Natural killer cell (primary cell): ENCODE data around the gene CAPN5. TPM values are rescaled to one million over a fixed set of nuclear protein-coding genes. Genes with fewer than 3 reads are reported as not detected.

Source experiments
- ATAC-seq, 3 donors: fragments of 150-1000 bp in 2 of 3; fragments of 200-7000 bp in 1 of 3; cut with Tn5 transposase; 1 replicate in 1 of 3; 2 replicates in 2 of 3; pipeline ENCODE4 v1.10.0; 2021; ENCODE audit warnings: mild to moderate bottlenecking in 2 of 3, moderate library complexity in 2 of 3
- DNase-seq, 2 donors: peaks; one replicate each; pipeline versions ENCODE4 v3.0.0 to v3.0.0-alpha.2; 2013 to 2021; ENCODE audit warnings: mixed read lengths in 1 of 2
- H3K27ac ChIP-seq: one replicate; pipeline ENCODE4 v1.5.1; 2013; ENCODE audit warnings: mild to moderate bottlenecking, low read length
- H3K27me3 ChIP-seq: one replicate; pipeline ENCODE4 v1.6.1; 2013; ENCODE audit warnings: low read length; ENCODE audit not compliant: control insufficient read depth, insufficient read depth
- H3K36me3 ChIP-seq: one replicate; pipeline ENCODE4 v1.6.1; 2013; ENCODE audit warnings: low read length; ENCODE audit not compliant: control insufficient read depth, insufficient read depth
- H3K4me1 ChIP-seq: one replicate; pipeline ENCODE4 v1.6.1; 2013; ENCODE audit warnings: low read length; ENCODE audit not compliant: control insufficient read depth, insufficient read depth
- H3K4me3 ChIP-seq: one replicate; pipeline ENCODE4 v1.5.1; 2013; ENCODE audit warnings: low read length
- H3K9me3 ChIP-seq: one replicate; pipeline ENCODE4 v1.6.1; 2013; ENCODE audit warnings: low read length; ENCODE audit not compliant: control insufficient read depth, insufficient read depth
- H3K27ac Mint-ChIP-seq, 2 donors: one replicate each; pipeline ENCODE4 v1.8.0; 2022; ENCODE audit warnings: mild to moderate bottlenecking in 2 of 2, mixed read lengths in 2 of 2, moderate library complexity in 1 of 2
- H3K27me3 Mint-ChIP-seq, 2 donors: one replicate each; pipeline ENCODE4 v1.8.0; 2022; ENCODE audit warnings: low read depth in 2 of 2, mixed read lengths in 2 of 2
- H3K36me3 Mint-ChIP-seq: one replicate; pipeline ENCODE4 v1.8.0; 2022; ENCODE audit warnings: mixed read lengths
- H3K4me1 Mint-ChIP-seq, 2 donors: one replicate each; pipeline ENCODE4 v1.8.0; 2022; ENCODE audit warnings: mixed read lengths in 2 of 2
- H3K4me3 Mint-ChIP-seq: one replicate; pipeline ENCODE4 v1.8.0; 2022; ENCODE audit warnings: mild to moderate bottlenecking, moderate library complexity, mixed read lengths
- H3K9me3 Mint-ChIP-seq, 2 donors: one replicate each; pipeline ENCODE4 v1.8.0; 2022; ENCODE audit warnings: mixed read lengths in 2 of 2
- CTCF ChIP-seq: fragments of 200-600 bp; IDR thresholded peaks from one replicate; pipeline ENCODE4 v1.8.0; 2022; ENCODE audit warnings: antibody characterized with exemption
- WGBS: methylation state at CpG from one replicate; pipeline ENCODE4 v1.1.7; 2013; ENCODE audit warnings: missing lambda C conversion rate; ENCODE audit not compliant: insufficient coverage; 5-methylcytosine and 5-hydroxymethylcytosine counted together
- intact Hi-C: fragments of 100-400 bp; cut with micrococcal nuclease; formaldehyde crosslinking; loops from one replicate; pipeline ENCODE4 v1.14.2; 2022
- total RNA-seq, 4 donors: library from RNA; stranded (reverse); fragments of 120-200 nt in 1 of 4; gene quantifications; one replicate each; pipeline versions ENCODE4 v1.2.3 to v1.2.4, GENCODE V29; 2013 to 2022

The CAPN5 gene
- total RNA-seq, 3 donors from 2014 or later (not counting 1 experiment from before 2014, with no cell fraction given), result 32.3 to 34.5 (median 34.3) TPM

DNA sequence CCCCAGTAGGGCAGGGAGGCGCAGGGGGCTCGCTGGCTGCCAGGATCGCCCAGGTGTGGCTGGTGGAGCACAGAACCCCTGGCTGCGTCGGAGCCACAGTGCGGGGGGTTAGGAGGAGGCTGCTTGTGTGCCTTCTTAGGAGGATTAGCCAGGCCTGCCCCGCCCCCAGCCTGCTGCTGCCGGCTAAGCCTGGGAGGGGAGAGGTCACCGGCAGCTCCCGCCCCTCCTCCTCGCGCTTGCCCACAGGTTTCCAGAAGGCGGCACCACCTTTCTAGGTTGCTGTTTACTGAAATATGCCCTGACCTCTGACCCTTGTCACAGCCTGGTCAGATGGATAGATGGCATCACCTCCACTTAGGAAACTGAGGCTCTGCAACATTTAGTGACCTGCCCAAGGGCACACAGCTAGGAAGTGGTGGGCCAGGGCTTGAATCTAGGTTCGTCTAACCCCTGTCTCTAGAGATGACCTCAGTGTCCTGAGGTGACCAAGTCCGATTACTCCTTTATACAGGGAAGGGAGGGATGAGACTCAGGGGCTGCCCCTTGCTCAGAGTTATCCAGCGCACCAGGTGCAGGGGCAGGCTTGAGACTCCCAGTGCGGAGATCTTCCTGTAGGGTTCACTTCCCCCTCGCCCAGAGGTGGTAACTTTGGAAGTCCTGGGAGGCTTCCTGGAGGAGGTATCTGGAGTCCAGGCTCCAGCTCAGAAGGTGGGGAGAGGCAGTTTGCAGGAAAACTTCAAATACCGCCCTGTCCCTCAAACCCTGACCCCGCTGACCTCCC is 105.3 kb downstream of the CAPN5 start:
- no peaks in the 10 kb centered on the region for H3K9me3 Mint-ChIP-seq
- no peaks in the 10 kb centered on the region for H3K27me3 ChIP-seq
- TF ChIP-seq CTCF, result no peak
- DNase-seq, result no peak
- 91% methylated on average over 20 of the region's 20 CpGs for WGBS
- no peaks in the 10 kb centered on the region for H3K9me3 ChIP-seq
- no peaks in the 10 kb centered on the region for H3K36me3 ChIP-seq
- H3K4me1 Mint-ChIP-seq, result no peaks in the 10 kb centered on the region
- no peak overlapping the region for H3K27ac Mint-ChIP-seq
- no peak for ATAC-seq
- H3K4me1 ChIP-seq, result peaks cover 11% of the 10 kb centered on the region
- no peaks in the 10 kb centered on the region for H3K36me3 Mint-ChIP-seq
- no peaks in the 10 kb centered on the region for H3K27me3 Mint-ChIP-seq
- no peak overlapping the region for H3K4me3 ChIP-seq
- no peak overlapping the region for H3K4me3 Mint-ChIP-seq
- no peak overlapping the region for H3K27ac ChIP-seq
- intact Hi-C loops, result no loop called here

DNA sequence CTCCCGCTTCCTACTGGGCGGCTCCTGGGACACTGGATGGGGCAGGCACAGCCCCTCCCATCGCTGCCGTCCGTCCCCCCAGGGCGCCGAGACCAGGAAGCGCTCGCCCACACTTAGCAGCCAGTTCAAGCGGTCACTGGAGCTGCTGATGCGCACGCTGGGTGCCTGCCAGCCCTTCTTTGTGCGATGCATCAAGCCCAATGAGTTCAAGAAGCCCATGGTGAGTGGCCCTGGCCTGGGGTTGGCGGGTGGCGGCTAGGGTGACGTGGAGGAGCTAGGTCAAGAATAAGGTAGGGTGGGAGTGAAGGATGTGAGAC is 105.9 kb downstream of the CAPN5 start:
- Mint-ChIP-seq H3K4me3 (no peak overlapping the region), H3K27ac (no peak overlapping the region), H3K4me1 (no peaks in the 10 kb centered on the region), H3K27me3 (no peaks in the 10 kb centered on the region), H3K36me3 (no peaks in the 10 kb centered on the region), H3K9me3 (no peaks in the 10 kb centered on the region)
- 95% methylated on average over 16 of the region's 16 CpGs for WGBS
- TF ChIP-seq CTCF, result no peak
- Histone ChIP-seq H3K36me3 (no peaks in the 10 kb centered on the region), H3K4me3 (no peak overlapping the region), H3K9me3 (no peaks in the 10 kb centered on the region), H3K27me3 (no peaks in the 10 kb centered on the region), H3K4me1 (peaks cover 11% of the 10 kb centered on the region), H3K27ac (no peak overlapping the region)
- intact Hi-C loops, result no loop called here
- DNase-seq (no peak), ATAC-seq (no peak)

GRCh38 chr11:77173494-77173893 is 106.7 kb downstream of the CAPN5 start:
- intact Hi-C loops, result no loop called here
- Mint-ChIP-seq H3K4me1 (no peaks in the 10 kb centered on the region), H3K36me3 (no peaks in the 10 kb centered on the region), H3K9me3 (peaks cover 0 to 4% of the 10 kb centered on the region in 2 donors), H3K4me3 (no peak overlapping the region), H3K27me3 (no peaks in the 10 kb centered on the region), H3K27ac (no peak overlapping the region)
- no peaks in the 10 kb centered on the region for H3K9me3 ChIP-seq
- H3K4me3 ChIP-seq, result no peak overlapping the region
- no peak for ATAC-seq
- no peak for TF ChIP-seq CTCF
- H3K27ac ChIP-seq, result no peak overlapping the region
- H3K36me3 ChIP-seq, result no peaks in the 10 kb centered on the region
- DNase-seq, result no peak
- 77% methylated on average over 10 of the region's 10 CpGs for WGBS
- peaks cover 11% of the 10 kb centered on the region for H3K4me1 ChIP-seq
- no peaks in the 10 kb centered on the region for H3K27me3 ChIP-seq

DNA sequence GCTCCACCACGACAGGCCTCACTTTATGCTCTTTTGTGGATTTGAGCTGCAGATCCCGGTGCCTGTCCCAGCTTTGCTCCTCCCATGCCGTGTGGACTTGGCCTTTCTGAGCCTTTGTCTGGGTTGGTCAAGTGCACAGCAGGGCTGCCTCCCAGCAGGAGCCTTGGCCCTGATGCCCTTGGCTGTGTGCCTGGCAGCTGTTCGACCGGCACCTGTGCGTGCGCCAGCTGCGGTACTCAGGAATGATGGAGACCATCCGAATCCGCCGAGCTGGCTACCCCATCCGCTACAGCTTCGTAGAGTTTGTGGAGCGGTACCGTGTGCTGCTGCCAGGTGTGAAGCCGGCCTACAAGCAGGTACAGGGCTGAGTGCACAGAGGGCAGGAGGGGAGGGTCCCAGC is 107.8 kb downstream of the CAPN5 start:
- H3K27ac Mint-ChIP-seq, result no peak overlapping the region
- intact Hi-C loops, result no loop called here

More for the DNA sequence above, 107.8 kb downstream of the CAPN5 start:
- H3K9me3 Mint-ChIP-seq, result peaks cover 0 to 4% of the 10 kb centered on the region in 2 donors
- TF ChIP-seq CTCF, result no peak
- Histone ChIP-seq H3K36me3 (no peaks in the 10 kb centered on the region), H3K4me1 (peaks cover 11% of the 10 kb centered on the region), H3K27ac (no peak overlapping the region), H3K27me3 (no peaks in the 10 kb centered on the region), H3K9me3 (no peaks in the 10 kb centered on the region), H3K4me3 (no peak overlapping the region)
- H3K36me3 Mint-ChIP-seq, result no peaks in the 10 kb centered on the region
- ATAC-seq (no peak), DNase-seq (no peak)
- H3K27me3 Mint-ChIP-seq, result no peaks in the 10 kb centered on the region
- WGBS, result 95% methylated on average over 16 of the region's 16 CpGs
- H3K4me1 Mint-ChIP-seq, result no peaks in the 10 kb centered on the region
- no peak overlapping the region for H3K4me3 Mint-ChIP-seq
